Measurements from ENCODE around the gene VAV2. TPM values are rescaled to one million over a fixed set of nuclear protein-coding genes. Genes with fewer than 3 reads are reported as not detected.
"Not testable (repeated sequence)": the region's sequence is repeated elsewhere in the genome, so short reads cannot be mapped to it uniquely, and the experiment has no call there.

Gene VAV2
- total and polyA plus RNA-seq, 8 donors: 25.3 to 44.1 (median 35.5) TPM

DNA sequence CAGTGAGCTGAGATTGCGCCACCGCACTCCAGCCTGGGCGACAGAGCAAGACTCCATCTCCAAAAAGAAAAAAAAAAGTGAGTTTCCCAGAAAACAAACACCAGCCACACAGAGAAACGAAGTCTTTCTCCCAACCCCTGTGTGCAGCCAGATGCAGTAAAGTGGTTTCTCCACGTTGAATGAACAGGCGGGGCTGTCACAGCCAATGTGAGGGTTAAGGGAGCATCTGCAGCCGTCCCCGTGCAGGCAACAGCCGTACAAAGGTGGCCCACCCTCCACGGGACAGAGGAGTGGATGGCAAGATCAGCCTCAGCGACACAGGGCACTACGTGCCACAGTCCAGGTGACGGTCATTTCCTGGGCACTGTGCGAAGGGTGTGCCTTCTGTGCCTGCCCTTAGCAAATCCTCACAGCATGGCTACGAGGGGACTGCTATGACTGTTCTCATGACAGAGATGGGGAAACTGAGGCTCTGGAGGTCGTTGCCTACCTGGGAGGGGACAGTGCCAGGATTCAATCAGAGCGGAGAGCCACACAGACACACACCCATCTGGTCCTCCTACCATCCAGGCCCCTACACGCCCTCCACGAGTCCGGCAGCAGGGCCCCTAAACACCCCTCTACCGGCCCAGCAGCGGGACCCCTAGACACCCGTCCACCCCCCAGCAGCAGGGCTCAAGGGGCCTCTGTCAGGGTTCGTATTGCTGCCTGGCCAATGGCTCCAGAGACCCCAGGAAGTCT is 2.3 kb downstream of the VAV2 start:
- ATAC-seq (no peak), DNase-seq (peak in 1 of 4 donors; percentile 27)
- intact Hi-C loops (cut with DNase I): loop anchor here in 1 of 2 donors (10.0 kb wide), 1 partner anchor 195 kb away; no protein-coding TSS in a partner anchor
- Histone ChIP-seq H3K4me3 (peak overlapping the region in 1 of 2 donors; percentile 64), H3K27me3 (peaks cover 0 to 40% of the 10 kb centered on the region in 2 donors), H3K4me1 (peaks cover 14 to 40% of the 10 kb centered on the region in 2 donors), H3K27ac (no peak overlapping the region), H3K36me3 (no peaks in the 10 kb centered on the region), H3K9me3 (no peaks in the 10 kb centered on the region)
- TF ChIP-seq, protein P1, sequence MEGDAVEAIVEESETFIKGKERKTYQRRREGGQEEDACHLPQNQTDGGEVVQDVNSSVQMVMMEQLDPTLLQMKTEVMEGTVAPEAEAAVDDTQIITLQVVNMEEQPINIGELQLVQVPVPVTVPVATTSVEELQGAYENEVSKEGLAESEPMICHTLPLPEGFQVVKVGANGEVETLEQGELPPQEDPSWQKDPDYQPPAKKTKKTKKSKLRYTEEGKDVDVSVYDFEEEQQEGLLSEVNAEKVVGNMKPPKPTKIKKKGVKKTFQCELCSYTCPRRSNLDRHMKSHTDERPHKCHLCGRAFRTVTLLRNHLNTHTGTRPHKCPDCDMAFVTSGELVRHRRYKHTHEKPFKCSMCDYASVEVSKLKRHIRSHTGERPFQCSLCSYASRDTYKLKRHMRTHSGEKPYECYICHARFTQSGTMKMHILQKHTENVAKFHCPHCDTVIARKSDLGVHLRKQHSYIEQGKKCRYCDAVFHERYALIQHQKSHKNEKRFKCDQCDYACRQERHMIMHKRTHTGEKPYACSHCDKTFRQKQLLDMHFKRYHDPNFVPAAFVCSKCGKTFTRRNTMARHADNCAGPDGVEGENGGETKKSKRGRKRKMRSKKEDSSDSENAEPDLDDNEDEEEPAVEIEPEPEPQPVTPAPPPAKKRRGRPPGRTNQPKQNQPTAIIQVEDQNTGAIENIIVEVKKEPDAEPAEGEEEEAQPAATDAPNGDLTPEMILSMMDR (IDR thresholded peaks at IDR 0.05): no peak

- ATAC-seq; H3K9me3 ChIP-seq; H3K36me3 ChIP-seq; H3K27ac ChIP-seq; H3K4me3 ChIP-seq; intact Hi-C loops (cut with DNase I): not testable (repeated sequence)
- H3K4me1 ChIP-seq: peaks cover 8 to 33% of the 10 kb centered on the region in 2 donors
- peak in 1 of 4 donors; percentile 8 for DNase-seq
- peaks cover 0 to 33% of the 10 kb centered on the region in 2 donors for H3K27me3 ChIP-seq
These were observed 3.4 kb downstream of the VAV2 start for GRCh38 chr9:133988771-133989170.

- no peaks in the 10 kb centered on the region for H3K9me3 ChIP-seq
- TF ChIP-seq, protein P1 (IDR thresholded peaks at IDR 0.05): no peak
These were observed 4.0 kb downstream of the VAV2 start for GRCh38 chr9:133987946-133988665.

GRCh38 chr9:133987446-133987788 is 4.7 kb downstream of the VAV2 start:
- Histone ChIP-seq H3K9me3 (no peaks in the 10 kb centered on the region), H3K4me1 (peaks cover 5 to 24% of the 10 kb centered on the region in 2 donors), H3K36me3 (no peaks in the 10 kb centered on the region), H3K4me3 (no peak overlapping the region), H3K27ac (no peak overlapping the region), H3K27me3 (peaks cover 0 to 21% of the 10 kb centered on the region in 2 donors)
- DNase-seq (peak in 1 of 4 donors; percentile 27), ATAC-seq (no peak)
- intact Hi-C loops (cut with DNase I): no loop called here
- TF ChIP-seq, protein P1 (IDR thresholded peaks at IDR 0.05): no peak

More at GRCh38 chr9:133987946-133988665, 4.0 kb downstream of the VAV2 start:
- Histone ChIP-seq H3K4me3 (no peak overlapping the region), H3K27ac (no peak overlapping the region), H3K36me3 (no peaks in the 10 kb centered on the region), H3K4me1 (peaks cover 5 to 27% of the 10 kb centered on the region in 2 donors), H3K27me3 (peaks cover 0 to 26% of the 10 kb centered on the region in 2 donors)
- peak in 1 of 4 donors; percentile 13 for DNase-seq
- intact Hi-C loops (cut with DNase I): no loop called here
- no peak for ATAC-seq

DNA sequence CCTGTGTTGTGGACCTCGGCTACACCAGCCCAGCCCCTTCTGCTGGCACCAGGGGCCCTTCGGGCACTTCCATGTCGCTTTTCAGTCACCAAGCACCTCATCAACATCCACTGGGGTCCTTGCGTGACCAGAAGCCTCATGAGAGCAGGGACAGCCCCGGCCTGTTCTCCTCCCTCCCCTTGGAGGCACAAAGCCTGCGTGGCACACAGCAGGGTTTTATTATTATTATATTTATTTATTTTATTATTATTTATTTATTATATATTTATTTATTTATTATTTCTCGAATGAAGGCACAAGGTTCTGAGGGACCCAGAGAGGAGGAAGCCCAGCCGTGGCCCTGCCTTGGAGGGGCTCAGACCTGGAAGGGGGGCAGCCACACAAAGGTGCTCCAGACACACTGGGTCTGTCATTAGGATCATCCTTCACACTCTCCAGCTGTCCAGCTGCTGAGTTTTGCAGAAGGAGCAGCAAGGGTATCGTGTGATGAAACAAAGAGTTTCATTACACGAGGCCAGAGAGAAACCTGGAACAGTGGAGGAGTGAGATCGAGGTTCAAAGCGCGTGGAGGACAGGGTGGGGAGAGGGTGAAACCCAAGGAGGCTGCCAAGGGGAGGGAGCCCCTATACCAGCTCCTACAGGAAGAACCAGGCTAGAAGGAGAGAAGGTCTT is 5.2 kb downstream of the VAV2 start:
- Histone ChIP-seq H3K4me3 (no peak overlapping the region), H3K9me3 (no peaks in the 10 kb centered on the region), H3K4me1 (peaks cover 5 to 24% of the 10 kb centered on the region in 2 donors), H3K36me3 (no peaks in the 10 kb centered on the region), H3K27ac (no peak overlapping the region), H3K27me3 (peaks cover 0 to 18% of the 10 kb centered on the region in 2 donors)
- TF ChIP-seq, protein P1 (IDR thresholded peaks at IDR 0.05): no peak
- ATAC-seq: no peak
- peak in 1 of 4 donors; percentile 48 for DNase-seq
- intact Hi-C loops (cut with DNase I): no loop called here

All from left lung (tissue), 10 donors.